ENCODE data around the gene STUB1. TPM values are rescaled to one million over a fixed set of nuclear protein-coding genes. Genes with fewer than 3 reads are reported as not detected.

Gene STUB1
- total RNA-seq, 1 donor from 2014 or later: 87.5 TPM

DNA sequence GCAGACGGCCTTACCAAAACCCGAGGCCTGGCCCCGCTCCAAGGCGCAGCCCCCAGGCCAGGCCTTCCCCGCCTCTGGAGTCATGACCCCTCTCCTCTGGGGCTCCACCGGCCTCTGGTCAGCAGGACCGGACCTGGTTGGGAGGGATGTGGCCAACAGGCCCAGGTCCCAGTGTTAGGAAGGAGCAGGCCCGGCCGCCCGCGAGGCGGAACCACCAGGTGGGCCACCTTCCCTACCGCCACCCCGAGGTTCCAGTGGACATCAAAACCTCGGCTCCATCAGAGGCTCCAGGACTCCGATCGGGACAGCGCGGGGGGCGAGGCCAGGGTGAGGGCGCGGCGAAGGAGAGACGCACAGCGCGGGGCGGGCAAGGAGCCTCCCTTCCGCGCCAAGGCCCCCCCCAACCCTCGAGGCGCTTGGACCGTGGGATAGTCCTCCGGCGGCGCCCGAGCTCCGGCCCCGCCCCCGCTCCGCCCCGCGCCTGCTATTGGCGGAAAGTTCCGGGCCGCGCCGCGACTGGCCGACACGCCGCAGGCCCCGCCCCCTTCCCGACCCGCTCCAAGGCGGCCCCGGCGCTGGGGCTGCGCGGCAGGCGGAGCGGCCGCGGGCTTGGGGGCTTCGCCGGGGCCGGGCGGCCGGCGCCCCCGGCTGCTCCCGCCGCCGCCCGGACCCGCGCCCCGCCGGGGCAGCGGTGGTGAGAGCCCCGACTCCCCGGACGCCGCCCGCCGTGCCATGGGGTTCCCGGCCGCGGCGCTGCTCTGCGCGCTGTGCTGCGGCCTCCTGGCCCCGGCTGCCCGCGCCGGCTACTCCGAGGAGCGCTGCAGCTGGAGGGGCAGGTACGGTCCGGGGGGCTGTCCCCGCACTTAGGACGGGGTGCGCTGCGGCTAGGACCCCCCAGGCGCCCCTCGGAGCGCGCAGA is 34.6 kb downstream of the STUB1 start, which contains the start of gene METRN:
Gene METRN, plus strand, starts transcription at position 561 of the 919 bp plus-strand sequence. Its CDS starts 172 bp downstream, at position 733.
- ATAC-seq: peak; percentile 65

DNA sequence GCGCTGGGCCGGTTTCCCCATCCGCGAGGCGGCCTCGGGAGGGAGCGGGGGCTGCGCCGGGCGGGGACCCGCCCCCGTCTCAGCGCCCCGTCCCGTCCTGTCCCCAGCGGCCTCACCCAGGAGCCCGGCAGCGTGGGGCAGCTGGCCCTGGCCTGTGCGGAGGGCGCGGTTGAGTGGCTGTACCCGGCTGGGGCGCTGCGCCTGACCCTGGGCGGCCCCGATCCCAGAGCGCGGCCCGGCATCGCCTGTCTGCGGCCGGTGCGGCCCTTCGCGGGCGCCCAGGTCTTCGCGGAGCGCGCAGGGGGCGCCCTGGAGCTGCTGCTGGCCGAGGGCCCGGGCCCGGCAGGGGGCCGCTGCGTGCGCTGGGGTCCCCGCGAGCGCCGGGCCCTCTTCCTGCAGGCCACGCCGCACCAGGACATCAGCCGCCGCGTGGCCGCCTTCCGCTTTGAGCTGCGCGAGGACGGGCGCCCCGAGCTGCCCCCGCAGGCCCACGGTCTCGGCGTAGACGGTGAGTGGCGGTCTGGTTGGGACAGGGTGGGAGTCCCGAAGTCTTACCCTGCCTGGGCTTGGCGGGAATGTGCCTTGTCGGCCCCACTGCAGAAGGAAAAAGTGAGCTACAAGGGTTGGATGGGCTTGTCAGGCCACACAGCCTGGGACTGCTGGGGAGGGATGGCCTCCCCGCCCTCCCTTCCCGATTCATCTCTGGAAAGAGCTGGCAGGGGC is 35.4 kb downstream of the STUB1 start:
- no peak for ATAC-seq

- no peak for ATAC-seq
Observed at GRCh38 chr16:716200-716568, 36.0 kb downstream of the STUB1 start.

DNA sequence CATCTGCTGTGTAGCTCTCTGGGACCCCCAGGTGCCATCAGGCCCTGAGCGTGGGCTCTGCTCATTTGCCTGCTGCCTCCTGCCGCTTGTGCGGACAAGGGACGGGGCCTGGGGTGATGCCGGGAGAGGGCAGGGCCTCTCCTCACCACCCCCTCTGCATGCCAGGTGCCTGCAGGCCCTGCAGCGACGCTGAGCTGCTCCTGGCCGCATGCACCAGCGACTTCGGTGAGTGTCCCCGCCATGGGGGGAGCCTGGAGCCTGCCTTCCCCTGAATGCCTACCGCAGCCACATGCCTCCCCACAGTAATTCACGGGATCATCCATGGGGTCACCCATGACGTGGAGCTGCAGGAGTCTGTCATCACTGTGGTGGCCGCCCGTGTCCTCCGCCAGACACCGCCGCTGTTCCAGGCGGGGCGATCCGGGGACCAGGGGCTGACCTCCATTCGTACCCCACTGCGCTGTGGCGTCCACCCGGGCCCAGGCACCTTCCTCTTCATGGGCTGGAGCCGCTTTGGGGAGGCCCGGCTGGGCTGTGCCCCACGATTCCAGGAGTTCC is 36.6 kb downstream of the STUB1 start:
- ATAC-seq: no peak

GRCh38 chr16:717450-718245 is 37.4 kb downstream of the STUB1 start:
- no peak for ATAC-seq

GRCh38 chr16:718389-718788 is 38.2 kb downstream of the STUB1 start:
- no peak for ATAC-seq

GRCh38 chr16:718922-719321 is 38.7 kb downstream of the STUB1 start:
- ATAC-seq: no peak

DNA sequence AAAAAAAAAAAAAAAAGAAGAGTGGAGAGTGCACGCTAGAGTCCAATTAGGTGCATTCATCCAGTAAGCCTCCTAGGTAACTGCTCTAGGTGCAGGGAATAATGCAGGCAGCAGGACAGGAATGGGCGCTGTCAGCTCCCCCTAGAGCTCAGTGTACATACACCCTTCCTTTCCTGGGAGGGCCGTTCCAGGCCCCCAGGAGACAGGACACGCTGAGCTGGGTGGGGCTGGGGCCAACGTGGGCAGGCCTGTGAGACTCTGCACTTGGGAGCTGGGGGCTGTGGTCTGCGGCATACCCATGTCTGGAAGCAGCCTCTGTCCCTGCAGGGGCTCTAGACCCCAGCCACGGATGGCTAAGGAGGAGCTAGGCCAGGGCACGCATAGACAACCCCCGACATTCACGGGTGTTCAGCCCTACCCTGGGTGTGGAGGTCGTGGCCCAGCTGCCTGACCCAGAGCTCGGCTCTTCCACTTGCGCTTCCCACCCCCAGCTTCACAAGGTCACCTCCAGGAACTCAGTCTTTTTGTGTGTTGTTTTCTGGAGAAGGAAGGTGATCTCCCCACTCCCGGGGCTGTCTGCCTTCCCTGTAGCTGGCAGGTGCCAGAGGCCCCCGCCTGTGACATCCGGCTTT is 39.7 kb downstream of the STUB1 start:
- no peak for ATAC-seq

DNA sequence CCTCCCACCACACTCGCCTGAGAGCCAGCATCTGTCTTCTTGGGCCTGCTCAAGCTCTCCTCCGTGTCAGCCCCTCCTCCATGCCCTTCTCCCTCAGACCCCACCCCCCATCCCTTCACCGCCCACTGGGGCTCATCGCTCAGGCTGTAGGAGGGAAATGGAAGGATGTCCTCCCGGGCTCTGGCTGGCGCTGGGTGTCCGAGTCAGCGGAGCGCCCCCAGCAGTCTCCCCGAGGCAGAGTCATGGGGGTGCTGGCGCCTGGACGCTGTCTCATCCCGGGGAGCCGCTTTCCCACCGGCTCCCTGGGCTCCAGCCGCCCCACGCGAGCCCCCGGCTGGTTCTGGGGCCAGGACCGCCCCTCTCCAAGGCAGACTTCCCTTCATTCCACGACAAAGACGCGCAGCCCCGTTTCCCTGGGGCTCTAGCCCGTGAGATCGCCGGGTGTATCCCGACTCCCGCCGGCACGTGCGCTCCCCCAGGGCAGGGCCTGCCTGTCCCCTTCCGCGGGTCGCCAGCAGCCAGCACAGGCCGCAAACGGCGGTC is 40.3 kb downstream of the STUB1 start:
- ATAC-seq: peak; percentile 1

DNA sequence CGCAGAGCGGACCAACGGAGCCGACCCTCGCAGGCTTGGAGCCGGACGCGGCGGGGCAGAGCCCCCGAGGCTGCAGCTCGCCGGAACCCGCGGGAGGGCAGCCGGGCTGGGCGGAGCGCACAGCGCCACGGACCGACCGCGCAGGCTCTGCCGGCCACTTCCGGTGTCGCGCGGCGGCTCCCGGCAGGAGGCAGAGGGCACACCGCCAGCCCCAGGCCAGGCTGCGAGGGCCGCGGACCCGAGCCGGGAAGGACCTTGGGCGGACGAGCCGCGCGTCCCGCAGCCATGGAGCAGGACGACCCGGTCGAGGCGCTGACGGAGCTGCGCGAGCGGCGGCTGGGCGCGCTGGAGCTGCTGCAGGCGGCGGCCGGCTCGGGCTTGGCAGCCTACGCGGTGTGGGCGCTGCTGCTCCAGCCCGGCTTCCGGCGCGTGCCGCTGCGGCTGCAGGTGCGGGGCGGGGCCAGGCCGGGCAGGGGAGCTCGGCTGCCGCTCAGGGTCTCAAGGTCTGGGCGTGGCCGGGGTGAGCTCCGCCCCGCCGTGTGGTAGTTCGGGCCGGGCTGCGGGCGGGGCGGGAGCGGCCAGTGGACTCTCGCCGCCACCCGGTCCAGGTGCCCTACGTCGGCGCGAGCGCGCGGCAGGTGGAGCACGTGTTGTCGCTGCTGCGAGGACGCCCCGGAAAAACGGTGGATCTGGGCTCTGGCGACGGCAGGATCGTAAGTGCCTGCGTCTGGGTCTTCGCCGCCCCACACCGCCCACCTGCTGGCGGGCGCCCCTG is 41.0 kb downstream of the STUB1 start, which contains the start of gene ANTKMT:
Gene ANTKMT, plus strand, starts transcription at position 157 of the 775 bp plus-strand sequence. Its CDS starts 129 bp downstream, at position 286.
- ATAC-seq: peak; percentile 65

DNA sequence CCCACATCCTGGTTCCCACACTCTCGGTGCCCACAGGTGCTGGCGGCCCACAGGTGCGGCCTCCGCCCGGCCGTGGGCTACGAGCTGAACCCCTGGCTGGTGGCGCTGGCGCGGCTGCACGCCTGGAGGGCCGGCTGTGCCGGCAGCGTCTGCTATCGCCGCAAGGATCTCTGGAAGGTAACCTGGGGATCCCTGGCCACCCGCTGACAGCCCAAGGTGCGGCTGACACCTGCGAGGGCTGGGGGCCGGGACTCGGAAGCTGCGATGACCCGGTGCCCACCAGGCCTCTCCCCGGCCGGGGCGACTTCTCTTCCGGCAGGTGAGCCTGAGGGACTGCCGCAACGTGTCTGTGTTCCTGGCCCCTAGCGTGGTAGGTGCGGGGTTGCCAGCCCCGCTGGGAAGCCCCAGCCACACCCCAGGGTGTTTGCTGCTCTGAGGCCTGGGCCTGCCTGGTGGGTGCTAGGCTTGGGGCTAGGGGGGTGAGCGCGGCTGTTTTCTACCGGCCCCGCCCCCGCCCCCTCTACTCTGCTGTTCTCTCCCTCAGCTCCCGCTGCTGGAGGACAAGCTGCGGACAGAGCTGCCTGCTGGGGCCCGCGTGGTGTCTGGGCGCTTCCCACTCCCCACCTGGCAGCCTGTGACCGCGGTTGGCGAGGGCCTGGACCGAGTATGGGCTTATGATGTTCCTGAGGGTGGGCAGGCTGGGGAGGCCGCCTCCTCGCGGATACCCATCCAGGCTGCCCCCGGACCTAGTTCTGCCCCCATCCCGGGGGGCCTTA is 41.7 kb downstream of the STUB1 start:
- no peak for ATAC-seq

- no peak for ATAC-seq
Observed at GRCh38 chr16:722835-723633, 42.8 kb downstream of the STUB1 start.

DNA sequence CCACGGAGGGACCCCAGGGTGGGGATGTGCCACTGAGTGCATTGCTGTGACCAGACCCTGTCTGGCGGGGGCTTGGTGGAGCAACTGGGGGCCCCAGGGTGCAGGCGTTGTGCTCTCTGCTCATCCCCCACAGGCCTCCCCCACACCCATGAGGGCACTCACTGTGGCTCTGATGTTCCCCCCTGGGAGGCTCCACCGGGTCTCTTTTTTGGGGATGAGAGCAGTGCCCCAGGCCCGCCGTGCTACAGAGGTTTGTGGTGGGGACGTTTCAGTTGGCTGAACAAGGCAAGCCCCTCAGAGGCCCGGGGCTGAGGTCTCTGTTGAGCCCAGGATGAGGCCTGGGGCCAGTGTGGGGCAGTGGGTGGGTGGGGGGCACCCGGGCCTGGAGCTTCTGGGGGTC is 43.5 kb downstream of the STUB1 start:
- no peak for ATAC-seq

DNA sequence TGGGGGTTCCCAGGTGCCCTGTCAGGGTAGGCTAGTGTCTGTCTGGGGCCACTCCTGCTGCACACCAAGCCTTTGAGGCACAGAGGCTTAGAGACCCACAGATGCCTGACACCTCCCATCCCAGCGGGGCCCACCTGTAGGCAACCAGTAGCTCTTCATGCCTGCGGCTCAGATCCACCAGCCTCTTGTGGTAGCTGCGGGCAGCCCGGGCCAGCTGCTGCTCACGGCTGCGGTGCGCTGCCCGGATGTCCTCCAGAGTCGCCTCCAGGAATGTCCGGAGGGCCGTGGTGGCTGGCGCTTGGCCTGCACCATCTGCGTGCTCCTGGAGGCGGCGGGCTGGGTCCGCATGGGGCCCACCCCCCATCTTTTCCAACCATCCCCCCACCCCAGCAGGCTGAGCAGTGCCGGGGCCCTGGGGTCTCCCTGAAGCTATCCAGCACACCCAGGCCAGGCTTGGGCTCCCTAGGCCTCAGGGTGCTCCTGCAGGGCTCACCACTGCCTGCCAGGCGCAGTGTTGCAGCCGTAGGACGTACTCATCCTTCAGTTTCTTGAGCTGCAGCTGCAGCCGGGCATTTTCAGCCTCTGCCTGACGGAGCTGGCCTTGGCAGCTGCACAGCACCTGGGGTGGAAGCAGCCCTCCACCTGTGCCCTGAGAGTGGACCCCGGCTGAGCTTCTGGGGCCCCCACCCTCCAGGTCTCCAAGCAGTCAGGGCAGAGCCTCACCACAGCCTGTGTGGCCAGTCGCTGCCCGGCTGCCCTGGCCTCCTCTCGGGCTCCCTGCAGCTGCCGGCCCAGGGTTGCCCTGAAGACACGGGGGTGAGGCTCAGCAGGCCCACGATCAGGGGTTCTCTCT is 44.2 kb downstream of the STUB1 start:
- ATAC-seq: no peak

DNA sequence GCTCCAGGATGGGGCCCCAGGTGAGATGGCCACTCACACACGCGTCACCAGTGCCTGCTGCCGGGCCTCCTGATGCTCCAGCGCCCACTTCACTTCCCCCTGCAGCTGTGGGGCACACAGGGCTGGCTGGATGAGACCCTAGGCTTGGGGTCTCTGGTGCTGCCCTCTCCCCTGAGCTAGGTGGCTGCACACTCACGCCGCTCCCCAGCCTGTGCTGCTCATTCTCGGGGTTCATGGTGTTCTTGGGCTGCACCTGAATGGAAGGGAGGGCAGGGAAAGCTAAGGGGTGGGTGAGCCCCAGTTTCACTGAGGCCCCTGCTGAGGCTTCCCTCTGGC is 44.8 kb downstream of the STUB1 start:
- ATAC-seq: no peak

DNA sequence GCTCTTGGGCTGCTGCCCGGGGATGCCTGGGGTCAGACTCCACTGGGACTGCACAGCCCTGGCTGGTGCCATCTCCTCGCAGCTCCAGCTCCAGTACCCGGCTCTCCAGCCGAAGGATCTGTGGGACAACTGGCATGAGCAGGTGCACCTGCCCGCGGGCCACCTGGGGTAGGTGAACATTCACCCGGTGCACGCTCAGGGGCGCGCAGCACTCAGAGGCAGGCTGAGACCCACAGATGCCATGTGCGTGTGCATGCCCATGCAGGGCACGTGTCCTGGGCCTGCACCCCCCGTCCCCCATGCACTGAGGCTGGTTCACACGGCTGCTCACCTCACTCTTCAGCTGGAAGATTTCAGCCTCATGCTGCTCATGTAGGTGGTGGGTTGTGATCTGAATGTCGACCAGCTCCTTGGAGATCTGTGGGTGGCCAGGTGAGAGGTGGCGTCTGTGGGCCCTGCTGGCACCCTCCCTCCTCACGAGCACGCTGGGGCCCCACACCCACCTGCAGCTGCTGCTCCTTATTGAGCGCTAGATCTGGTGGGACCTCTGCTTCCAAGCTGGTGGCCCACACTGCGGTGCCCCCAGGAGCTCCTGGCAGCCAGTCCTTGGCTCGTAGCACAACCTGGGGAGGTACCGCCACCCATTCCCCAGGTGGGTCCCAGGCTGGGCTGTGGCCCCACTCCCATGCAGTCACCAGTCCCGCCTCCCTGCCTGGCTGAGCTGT is 45.4 kb downstream of the STUB1 start:
- ATAC-seq: no peak

GRCh38 chr16:726188-726437 is 45.9 kb downstream of the STUB1 start:
- no peak for ATAC-seq

All from esophagus mucosa (tissue), 1 donor.